ENCODE measurements around the gene BPIFB1.

Gene BPIFB1

DNA sequence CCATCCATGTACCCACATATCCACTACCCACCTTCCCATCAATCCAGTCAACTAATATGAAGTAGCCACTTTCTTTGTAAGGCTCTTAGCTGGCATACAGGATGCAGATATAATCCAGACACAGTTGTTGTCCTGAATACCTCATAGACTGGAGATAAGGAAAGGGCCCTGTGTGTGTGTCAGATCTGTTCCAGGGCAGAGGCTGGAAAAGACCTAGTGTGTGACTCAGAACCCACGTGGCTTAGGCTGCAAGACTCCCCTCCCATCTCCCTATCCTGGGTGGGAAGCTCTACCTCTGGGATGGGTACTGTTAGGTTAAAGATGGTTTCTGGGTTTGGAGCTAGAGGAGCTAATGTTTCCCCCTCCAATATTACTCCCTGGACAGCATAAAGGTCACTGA is 43.6 kb upstream of the BPIFB1 start:
- no peaks in the 10 kb centered on the region for H3K4me1 ChIP-seq
- no peaks in the 10 kb centered on the region for H3K36me3 ChIP-seq
- TF ChIP-seq, protein P1, sequence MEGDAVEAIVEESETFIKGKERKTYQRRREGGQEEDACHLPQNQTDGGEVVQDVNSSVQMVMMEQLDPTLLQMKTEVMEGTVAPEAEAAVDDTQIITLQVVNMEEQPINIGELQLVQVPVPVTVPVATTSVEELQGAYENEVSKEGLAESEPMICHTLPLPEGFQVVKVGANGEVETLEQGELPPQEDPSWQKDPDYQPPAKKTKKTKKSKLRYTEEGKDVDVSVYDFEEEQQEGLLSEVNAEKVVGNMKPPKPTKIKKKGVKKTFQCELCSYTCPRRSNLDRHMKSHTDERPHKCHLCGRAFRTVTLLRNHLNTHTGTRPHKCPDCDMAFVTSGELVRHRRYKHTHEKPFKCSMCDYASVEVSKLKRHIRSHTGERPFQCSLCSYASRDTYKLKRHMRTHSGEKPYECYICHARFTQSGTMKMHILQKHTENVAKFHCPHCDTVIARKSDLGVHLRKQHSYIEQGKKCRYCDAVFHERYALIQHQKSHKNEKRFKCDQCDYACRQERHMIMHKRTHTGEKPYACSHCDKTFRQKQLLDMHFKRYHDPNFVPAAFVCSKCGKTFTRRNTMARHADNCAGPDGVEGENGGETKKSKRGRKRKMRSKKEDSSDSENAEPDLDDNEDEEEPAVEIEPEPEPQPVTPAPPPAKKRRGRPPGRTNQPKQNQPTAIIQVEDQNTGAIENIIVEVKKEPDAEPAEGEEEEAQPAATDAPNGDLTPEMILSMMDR (IDR thresholded peaks at IDR 0.05; ENCODE audit: low read depth, low read length), result no peak
- DNase-seq, result peak; percentile 25
- no peak overlapping the region for H3K4me3 ChIP-seq (ENCODE audit: low read depth, low read length)
- no peaks in the 10 kb centered on the region; the same call in none of the 2 replicates for H3K27me3 ChIP-seq
- H3K9me3 ChIP-seq, result no peaks in the 10 kb centered on the region

DNA sequence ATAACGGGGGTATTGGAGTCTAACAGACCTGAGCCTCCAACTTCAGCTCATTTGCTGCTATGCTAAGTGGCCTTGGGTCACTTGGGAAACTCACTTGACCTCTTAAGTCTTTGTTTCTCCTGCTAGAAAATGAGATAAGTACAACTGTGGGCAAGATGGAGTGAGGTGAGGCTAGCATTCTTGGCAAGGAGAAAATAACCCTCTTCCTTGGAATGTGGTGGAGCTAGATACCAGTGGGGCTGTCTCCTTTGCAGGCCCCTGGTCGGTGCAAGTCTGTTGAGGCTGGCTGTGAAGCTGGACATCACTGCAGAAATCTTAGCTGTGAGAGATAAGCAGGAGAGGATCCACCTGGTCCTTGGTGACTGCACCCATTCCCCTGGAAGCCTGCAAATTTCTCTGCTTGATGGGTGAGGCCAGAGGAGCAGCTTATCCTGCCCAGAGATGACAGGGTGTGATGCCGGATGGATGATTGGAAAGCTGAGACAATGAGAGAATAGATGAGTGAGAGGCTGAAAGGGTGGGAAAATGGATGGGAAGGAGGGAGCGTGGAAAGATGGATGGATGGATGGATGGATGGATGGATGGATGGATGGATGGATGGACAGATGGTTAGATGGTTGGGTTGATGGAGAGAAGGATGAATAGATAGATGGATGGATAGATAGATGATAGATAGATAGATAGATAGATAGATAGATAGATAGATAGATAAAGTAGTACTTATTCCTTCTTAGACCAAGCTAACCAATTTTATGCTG is 42.9 kb upstream of the BPIFB1 start:
- H3K4me3 ChIP-seq (ENCODE audit: low read depth, low read length), result no peak overlapping the region
- no peaks in the 10 kb centered on the region for H3K4me1 ChIP-seq
- no peak for DNase-seq
- H3K27me3 ChIP-seq, result no peaks in the 10 kb centered on the region; the same call in none of the 2 replicates
- TF ChIP-seq, protein P1 (IDR thresholded peaks at IDR 0.05; ENCODE audit: low read depth, low read length), result no peak
- H3K36me3 ChIP-seq, result no peaks in the 10 kb centered on the region
- no peaks in the 10 kb centered on the region for H3K9me3 ChIP-seq

DNA sequence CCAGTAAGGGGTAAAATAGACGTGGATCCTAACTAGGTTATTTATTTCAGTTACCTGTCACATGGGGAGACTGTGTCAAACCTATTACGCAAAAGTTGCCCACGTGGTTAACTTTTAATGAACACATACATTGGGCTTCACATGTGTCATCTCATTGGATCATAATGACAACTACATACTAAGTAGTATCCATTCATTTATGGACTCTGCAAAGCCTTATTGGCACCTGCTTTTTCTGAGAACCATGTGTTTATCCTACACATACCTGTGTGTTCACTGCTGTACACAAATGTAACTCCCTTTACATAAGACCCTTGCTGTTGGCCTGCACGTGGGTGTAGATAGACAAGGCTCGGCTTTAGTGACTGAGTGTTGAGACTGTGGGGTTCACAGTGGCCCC is 42.1 kb upstream of the BPIFB1 start:
- H3K4me3 ChIP-seq (ENCODE audit: low read depth, low read length), result no peak overlapping the region
- H3K27me3 ChIP-seq, result no peaks in the 10 kb centered on the region; the same call in 1 of the 2 replicates
- no peak for DNase-seq
- H3K4me1 ChIP-seq, result no peaks in the 10 kb centered on the region
- TF ChIP-seq, protein P1 (IDR thresholded peaks at IDR 0.05; ENCODE audit: low read depth, low read length), result no peak
- H3K9me3 ChIP-seq, result no peaks in the 10 kb centered on the region
- no peaks in the 10 kb centered on the region for H3K36me3 ChIP-seq

DNA sequence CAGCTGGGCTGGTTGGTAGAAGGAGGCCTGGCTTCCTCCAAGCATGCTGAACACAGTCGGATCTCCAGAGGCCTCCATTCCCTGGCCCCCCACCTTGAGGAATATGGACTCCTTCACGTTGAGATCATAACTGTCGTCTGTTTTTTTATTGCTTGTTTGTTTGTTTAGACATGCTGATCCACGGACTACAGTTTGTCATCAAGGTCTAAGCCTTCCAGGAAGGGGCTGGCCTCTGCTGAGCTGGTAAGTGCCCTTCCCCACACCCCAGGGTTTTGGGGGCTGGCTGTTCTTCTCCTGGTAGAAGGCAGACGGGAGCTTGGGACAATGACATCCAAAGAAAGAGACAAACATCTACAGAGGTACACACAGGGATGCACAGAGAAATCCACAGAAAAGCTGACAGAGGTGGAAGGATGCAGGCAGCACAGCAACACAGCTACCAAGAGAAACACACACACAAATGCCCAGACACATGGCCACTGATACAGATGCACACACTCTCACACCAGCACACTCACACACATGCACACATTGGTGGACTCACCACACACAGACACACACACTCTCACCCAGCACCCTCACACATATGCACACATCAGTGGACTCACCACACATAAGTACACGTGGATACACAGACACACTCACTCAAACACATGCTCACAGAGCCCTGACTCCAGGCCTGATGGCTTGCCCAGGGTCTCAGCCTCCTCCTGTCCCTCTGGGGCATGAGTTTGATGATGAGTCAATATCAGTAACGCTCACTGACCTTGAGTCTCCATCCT is 40.5 kb upstream of the BPIFB1 start:
- Histone ChIP-seq H3K36me3 (no peaks in the 10 kb centered on the region), H3K4me3 (ENCODE audit: low read depth, low read length) (no peak overlapping the region), H3K4me1 (no peaks in the 10 kb centered on the region), H3K27me3 (no peaks in the 10 kb centered on the region), H3K9me3 (no peaks in the 10 kb centered on the region)
- TF ChIP-seq, protein P1 (IDR thresholded peaks at IDR 0.05; ENCODE audit: low read depth, low read length), result no peak
- no peak for DNase-seq

DNA sequence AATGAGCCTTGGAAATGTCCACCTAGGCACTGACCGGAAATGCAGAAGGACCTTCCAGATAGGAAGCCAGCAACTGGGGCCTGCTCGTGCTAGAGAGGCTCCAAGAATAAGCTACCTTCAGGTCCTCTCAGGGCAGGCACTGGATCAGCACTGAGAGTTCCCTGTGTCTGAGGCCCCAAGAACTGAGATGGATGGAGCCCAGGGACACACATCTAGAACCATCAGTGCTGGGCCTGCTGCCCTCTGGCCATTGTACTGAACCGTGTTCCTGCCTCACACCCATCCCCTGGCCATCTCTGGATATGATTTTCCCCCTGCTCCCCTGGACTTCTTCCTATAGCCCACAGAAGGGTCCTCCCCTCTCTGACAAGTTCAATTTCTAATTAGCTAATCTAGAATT is 36.9 kb upstream of the BPIFB1 start:
- TF ChIP-seq, protein P1 (IDR thresholded peaks at IDR 0.05; ENCODE audit: low read depth, low read length), result no peak
- H3K4me1 ChIP-seq, result no peaks in the 10 kb centered on the region
- no peaks in the 10 kb centered on the region; the same call in 1 of the 2 replicates for H3K9me3 ChIP-seq
- H3K27me3 ChIP-seq, result no peaks in the 10 kb centered on the region
- no peak for DNase-seq
- H3K36me3 ChIP-seq, result no peaks in the 10 kb centered on the region
- no peak overlapping the region for H3K4me3 ChIP-seq (ENCODE audit: low read depth, low read length)

DNA sequence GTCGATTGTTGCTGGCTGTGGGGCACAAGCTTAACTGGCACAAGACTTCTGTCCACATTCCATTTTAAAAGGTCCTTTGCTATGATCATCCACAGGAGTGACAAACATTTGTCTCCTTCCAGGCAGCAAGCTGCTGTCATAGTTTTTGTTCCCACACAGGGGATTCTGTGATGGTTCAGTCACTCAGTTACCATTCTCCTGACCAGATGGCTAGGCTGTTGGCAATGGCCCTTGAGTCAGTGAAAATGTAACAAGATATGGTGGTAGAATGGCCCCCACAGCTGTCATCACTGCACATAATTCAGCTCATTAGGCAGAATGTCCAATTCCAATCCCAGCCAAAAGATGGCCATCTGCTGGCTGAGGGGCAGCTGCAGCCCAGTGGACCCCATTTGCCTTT is 33.6 kb upstream of the BPIFB1 start:
- H3K36me3 ChIP-seq, result no peaks in the 10 kb centered on the region
- TF ChIP-seq, protein P1 (IDR thresholded peaks at IDR 0.05; ENCODE audit: low read depth, low read length), result no peak
- no peaks in the 10 kb centered on the region for H3K27me3 ChIP-seq
- H3K9me3 ChIP-seq, result no peaks in the 10 kb centered on the region; the same call in 1 of the 2 replicates
- H3K4me1 ChIP-seq, result no peaks in the 10 kb centered on the region
- DNase-seq, result no peak
- no peak overlapping the region for H3K4me3 ChIP-seq (ENCODE audit: low read depth, low read length)

Measured in BE2C (cell line).